ENCODE results near the gene PRKN. TPM values are rescaled to one million over a fixed set of nuclear protein-coding genes. Genes with fewer than 3 reads are reported as not detected.

The PRKN gene
- total and polyA plus RNA-seq, 2 experiments from 2014 or later = 2.3 to 3.9 TPM

DNA sequence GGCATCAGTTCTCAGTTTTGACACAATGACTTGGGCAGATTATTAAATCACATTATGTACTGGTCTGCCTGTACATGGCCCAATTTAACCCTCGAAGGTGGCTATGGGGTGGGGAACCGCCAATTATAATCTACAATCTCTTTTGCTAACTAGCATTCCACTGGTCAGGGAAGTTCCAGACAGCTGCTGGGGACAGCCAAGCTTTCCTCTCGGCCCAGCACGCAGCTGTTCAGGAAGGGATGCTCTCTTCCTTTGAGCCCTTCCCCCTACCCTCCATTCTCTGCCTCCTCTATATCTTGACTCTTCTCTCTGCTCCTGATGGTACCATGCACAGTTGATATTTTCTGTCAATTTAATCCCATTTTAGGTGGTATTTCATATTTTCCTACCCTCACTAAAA is 1220.2 kb downstream of the PRKN start:
- H4K20me1 ChIP-seq (ENCODE audit: insufficient read depth, poor library complexity, severe bottlenecking) = no peaks in the 10 kb centered on the region
- H3K9me3 ChIP-seq (ENCODE audit: low read depth) = no peaks in the 10 kb centered on the region
- no peaks in the 10 kb centered on the region for H3K79me2 ChIP-seq
- H3K4me3 ChIP-seq = no peak overlapping the region
- H3K4me2 ChIP-seq = no peak overlapping the region
- WGBS (ENCODE audit: low lambda C conversion rate, missing lambda C conversion rate) = 81% methylated on average over 4 of the region's 4 CpGs
- no peak overlapping the region for H2AFZ ChIP-seq
- no peak for TF ChIP-seq EZH2phosphoT487 (IDR thresholded peaks at IDR 0.05; ENCODE audit: low read depth, severe bottlenecking, unreplicated experiment)
- TF ChIP-seq, protein P1, sequence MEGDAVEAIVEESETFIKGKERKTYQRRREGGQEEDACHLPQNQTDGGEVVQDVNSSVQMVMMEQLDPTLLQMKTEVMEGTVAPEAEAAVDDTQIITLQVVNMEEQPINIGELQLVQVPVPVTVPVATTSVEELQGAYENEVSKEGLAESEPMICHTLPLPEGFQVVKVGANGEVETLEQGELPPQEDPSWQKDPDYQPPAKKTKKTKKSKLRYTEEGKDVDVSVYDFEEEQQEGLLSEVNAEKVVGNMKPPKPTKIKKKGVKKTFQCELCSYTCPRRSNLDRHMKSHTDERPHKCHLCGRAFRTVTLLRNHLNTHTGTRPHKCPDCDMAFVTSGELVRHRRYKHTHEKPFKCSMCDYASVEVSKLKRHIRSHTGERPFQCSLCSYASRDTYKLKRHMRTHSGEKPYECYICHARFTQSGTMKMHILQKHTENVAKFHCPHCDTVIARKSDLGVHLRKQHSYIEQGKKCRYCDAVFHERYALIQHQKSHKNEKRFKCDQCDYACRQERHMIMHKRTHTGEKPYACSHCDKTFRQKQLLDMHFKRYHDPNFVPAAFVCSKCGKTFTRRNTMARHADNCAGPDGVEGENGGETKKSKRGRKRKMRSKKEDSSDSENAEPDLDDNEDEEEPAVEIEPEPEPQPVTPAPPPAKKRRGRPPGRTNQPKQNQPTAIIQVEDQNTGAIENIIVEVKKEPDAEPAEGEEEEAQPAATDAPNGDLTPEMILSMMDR (IDR thresholded peaks at IDR 0.05; ENCODE audit: poor library complexity) = no peak
- TF ChIP-seq EZH2 (IDR thresholded peaks at IDR 0.05; ENCODE audit: borderline replicate concordance) = no peak
- no peak for DNase-seq (ENCODE audit: low spot score)
- no peaks in the 10 kb centered on the region for H3K36me3 ChIP-seq (replicated peaks; ENCODE audit: insufficient read depth, low read depth)
- H3K4me1 ChIP-seq (ENCODE audit: insufficient read depth) = no peaks in the 10 kb centered on the region
- no peak overlapping the region for H3K27ac ChIP-seq
- no peaks in the 10 kb centered on the region for H3K9me2 ChIP-seq (replicated peaks; ENCODE audit: insufficient read depth)
- no peaks in the 10 kb centered on the region for H3K27me3 ChIP-seq

DNA sequence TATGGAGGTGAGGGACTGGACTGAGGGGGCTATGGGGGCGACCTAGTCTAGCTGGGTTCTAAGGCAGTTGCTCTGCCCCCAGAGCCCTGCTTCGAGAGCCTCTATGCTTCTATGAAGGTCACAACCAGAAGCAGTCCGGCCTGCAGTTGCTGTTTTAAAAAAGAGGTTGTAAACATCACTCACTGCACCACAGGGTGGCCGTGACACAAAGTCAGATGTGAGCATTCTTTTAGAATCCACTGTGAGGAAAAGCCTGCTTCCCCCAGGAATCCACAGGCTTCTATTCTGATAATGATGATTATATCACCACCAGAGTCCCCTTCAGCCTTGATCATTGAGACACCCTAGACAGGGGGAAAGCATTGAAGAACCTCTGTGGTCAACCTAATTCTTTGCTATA is 1224.0 kb downstream of the PRKN start:
- DNase-seq (ENCODE audit: low spot score) = no peak
- H3K36me3 ChIP-seq (replicated peaks; ENCODE audit: insufficient read depth, low read depth) = no peaks in the 10 kb centered on the region
- no peak overlapping the region for H2AFZ ChIP-seq
- no peak overlapping the region for H3K27ac ChIP-seq
- no peaks in the 10 kb centered on the region for H4K20me1 ChIP-seq (ENCODE audit: insufficient read depth, poor library complexity, severe bottlenecking)
- WGBS (ENCODE audit: low lambda C conversion rate, missing lambda C conversion rate) = 43% methylated on average over 4 of the region's 4 CpGs
- no peak overlapping the region for H3K4me3 ChIP-seq
- H3K79me2 ChIP-seq = no peaks in the 10 kb centered on the region
- no peaks in the 10 kb centered on the region for H3K4me1 ChIP-seq (ENCODE audit: insufficient read depth)
- H3K27me3 ChIP-seq = no peaks in the 10 kb centered on the region
- H3K9me3 ChIP-seq (ENCODE audit: low read depth) = no peaks in the 10 kb centered on the region
- H3K9me2 ChIP-seq (replicated peaks; ENCODE audit: insufficient read depth) = no peaks in the 10 kb centered on the region
- TF ChIP-seq EZH2 (IDR thresholded peaks at IDR 0.05; ENCODE audit: borderline replicate concordance) (no peak), EZH2phosphoT487 (IDR thresholded peaks at IDR 0.05; ENCODE audit: low read depth, severe bottlenecking, unreplicated experiment) (no peak)
- TF ChIP-seq, protein P1 (IDR thresholded peaks at IDR 0.05; ENCODE audit: poor library complexity) = no peak
- H3K4me2 ChIP-seq = no peak overlapping the region

DNA sequence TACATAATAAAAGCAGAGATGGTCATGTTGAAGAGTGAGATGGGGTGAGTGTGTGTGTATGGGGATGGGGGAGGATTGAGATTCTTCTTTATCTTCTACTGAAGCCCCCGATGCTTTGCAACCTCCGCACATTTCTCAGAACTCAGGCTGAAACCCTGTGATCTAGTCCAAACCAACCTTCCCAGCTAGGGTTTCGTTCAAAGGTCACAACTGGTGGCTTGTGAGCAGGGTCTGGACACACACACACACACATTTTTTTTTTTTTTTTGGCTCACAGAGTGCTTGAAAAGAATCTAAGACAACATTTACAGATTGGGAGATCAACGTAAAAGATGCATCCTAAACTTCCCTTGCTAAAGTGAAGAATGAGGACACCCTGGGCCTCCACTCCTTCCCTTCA is 1228.7 kb downstream of the PRKN start:
- Histone ChIP-seq H4K20me1 (ENCODE audit: insufficient read depth, poor library complexity, severe bottlenecking) (no peaks in the 10 kb centered on the region), H3K9me2 (replicated peaks; ENCODE audit: insufficient read depth) (no peaks in the 10 kb centered on the region), H2AFZ (no peak overlapping the region), H3K9me3 (ENCODE audit: low read depth) (no peaks in the 10 kb centered on the region), H3K4me3 (no peak overlapping the region), H3K4me2 (no peak overlapping the region), H3K4me1 (ENCODE audit: insufficient read depth) (no peaks in the 10 kb centered on the region), H3K79me2 (no peaks in the 10 kb centered on the region), H3K36me3 (replicated peaks; ENCODE audit: insufficient read depth, low read depth) (no peaks in the 10 kb centered on the region), H3K27ac (no peak overlapping the region), H3K27me3 (no peaks in the 10 kb centered on the region)
- TF ChIP-seq, protein P1 (IDR thresholded peaks at IDR 0.05; ENCODE audit: poor library complexity) = no peak
- no peak for TF ChIP-seq EZH2phosphoT487 (IDR thresholded peaks at IDR 0.05; ENCODE audit: low read depth, severe bottlenecking, unreplicated experiment)
- TF ChIP-seq EZH2 (IDR thresholded peaks at IDR 0.05; ENCODE audit: borderline replicate concordance) = no peak
- 84% methylated on average over 4 of the region's 4 CpGs for WGBS (ENCODE audit: low lambda C conversion rate, missing lambda C conversion rate)
- no peak for DNase-seq (ENCODE audit: low spot score)

DNA sequence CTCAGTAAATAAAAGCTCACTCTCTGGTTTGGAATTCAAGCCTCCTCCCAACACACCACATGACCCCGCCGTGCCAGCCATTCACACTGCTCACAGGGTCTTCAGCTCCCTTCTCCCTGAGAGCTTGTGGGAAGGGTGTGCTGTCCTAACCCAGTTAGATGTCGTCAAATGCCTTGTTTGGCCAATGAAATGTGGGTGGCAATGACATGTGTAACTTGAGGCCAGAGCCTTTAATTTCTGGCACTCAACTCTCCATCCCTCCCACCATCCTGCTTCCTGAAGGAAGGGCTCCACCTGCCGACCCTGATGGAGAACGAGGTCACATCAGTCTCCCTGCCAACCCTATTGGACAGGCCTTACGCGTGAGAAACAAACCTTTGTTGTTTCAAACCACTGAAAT is 1229.2 kb downstream of the PRKN start:
- H3K27me3 ChIP-seq = no peaks in the 10 kb centered on the region
- H3K27ac ChIP-seq = no peak overlapping the region
- no peak overlapping the region for H3K4me2 ChIP-seq
- no peaks in the 10 kb centered on the region for H3K36me3 ChIP-seq (replicated peaks; ENCODE audit: insufficient read depth, low read depth)
- H3K9me2 ChIP-seq (replicated peaks; ENCODE audit: insufficient read depth) = no peaks in the 10 kb centered on the region
- DNase-seq (ENCODE audit: low spot score) = peak; percentile 19
- no peak overlapping the region for H3K4me3 ChIP-seq
- WGBS (ENCODE audit: low lambda C conversion rate, missing lambda C conversion rate) = 52% methylated on average over 7 of the region's 7 CpGs
- no peak for TF ChIP-seq EZH2phosphoT487 (IDR thresholded peaks at IDR 0.05; ENCODE audit: low read depth, severe bottlenecking, unreplicated experiment)
- TF ChIP-seq, protein P1 (IDR thresholded peaks at IDR 0.05; ENCODE audit: poor library complexity) = peak; percentile 18
- no peak for TF ChIP-seq EZH2 (IDR thresholded peaks at IDR 0.05; ENCODE audit: borderline replicate concordance)
- no peaks in the 10 kb centered on the region for H4K20me1 ChIP-seq (ENCODE audit: insufficient read depth, poor library complexity, severe bottlenecking)
- H3K79me2 ChIP-seq = no peaks in the 10 kb centered on the region
- no peaks in the 10 kb centered on the region for H3K9me3 ChIP-seq (ENCODE audit: low read depth)
- no peak overlapping the region for H2AFZ ChIP-seq
- H3K4me1 ChIP-seq (ENCODE audit: insufficient read depth) = no peaks in the 10 kb centered on the region
